GM19372 (cell line): ENCODE measurements around the gene SIN3B.

Source experiments
- ATAC-seq: cut with Tn5 transposase; IDR thresholded peaks from one replicate; pipeline ENCODE4 v1.9.1; 2021; ENCODE audit warnings: mild to moderate bottlenecking, low read depth, moderate library complexity; ENCODE audit not compliant: unreplicated experiment

The SIN3B gene

DNA sequence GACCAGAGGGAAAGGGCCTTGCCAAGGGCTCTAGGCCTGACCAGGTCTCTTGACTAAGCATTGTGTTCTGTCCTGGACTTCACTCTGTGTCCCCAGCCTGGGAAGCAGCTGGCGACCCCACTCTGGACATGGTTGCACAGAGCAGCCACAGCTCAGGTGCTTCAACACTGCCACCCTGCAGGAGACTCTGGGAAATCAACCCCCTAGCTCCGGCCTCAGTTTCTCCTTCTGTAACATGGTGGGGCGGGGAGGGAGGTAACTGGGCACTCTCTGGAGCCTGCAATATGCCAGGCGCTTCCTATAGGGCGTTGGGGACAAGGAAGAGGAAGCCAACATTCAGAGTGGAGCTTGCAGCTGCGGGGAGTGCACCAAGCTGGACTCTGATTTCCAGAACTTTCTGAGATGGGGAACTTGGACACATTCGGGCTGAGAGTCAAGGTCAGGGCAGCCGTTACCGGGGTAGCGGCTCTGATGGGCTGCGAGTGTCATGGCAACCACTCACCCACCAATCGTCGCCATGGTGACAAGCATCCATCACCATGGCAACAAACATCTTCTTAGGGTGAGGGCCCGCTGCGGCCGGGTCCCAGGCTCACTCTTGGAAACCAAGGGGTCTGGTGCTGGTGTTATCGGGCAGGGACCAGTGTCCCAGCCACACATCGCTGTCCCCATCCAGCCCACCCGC, 72.4 kb downstream of the SIN3B start:
- no peak for ATAC-seq

DNA sequence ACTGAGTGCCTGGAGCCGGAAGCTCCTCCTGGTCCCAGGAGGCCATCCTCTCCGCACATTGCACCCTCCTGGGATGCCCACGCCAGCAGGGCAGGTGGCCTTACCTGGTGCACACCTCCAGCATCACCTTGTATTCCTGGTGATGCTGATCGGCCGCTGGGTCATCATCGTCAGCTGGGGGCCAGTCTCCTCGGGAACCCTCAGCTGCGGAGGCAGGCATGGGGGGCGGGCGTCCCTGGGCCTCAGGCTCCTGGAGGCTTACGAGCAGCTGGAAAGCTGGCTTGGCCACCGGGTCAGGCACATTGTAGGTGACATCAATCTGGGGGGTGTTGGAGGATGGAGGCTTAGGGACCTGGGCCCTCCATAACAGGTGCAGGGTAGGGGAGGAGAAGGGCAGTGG, 73.3 kb downstream of the SIN3B start:
- ATAC-seq = no peak

DNA sequence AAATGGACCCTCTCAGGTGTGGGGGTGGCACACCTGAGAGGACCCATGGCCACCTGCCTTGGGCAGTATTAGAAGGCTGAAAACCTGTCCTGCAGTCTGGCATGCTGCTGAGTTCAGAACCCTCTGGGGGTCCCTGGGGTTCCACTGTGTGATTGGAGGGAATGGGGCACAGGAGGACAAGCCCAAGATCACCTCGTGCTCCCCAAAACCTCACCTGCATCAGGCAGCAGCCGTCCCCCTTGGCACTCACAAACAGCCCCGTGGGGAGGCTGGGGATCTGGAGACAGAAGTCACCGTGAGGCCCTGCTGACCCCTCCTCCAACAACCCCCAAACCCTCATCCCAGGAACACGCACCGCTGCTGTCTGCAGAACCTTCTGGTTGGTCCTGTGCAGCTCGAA, 74.1 kb downstream of the SIN3B start:
- no peak for ATAC-seq

DNA sequence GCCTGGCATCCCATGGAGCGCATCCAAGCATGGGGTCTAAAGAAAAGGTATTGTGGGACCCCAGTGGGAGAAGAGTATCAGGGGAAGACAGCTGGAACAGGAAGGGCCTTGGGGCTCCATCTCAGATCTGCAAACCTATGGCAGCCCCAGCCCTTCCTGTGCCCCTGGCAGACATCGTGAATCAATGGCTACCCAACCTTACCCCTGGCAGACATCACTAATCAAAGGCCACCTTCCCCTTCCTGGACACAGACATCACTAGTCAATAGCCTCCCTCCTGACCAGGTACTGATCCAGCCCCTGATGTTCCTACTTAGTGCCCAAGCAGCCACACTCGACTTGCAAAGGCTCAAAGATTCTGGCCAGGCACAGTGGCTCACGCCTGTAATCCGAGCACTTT, 75.4 kb downstream of the SIN3B start:
- no peak for ATAC-seq

DNA sequence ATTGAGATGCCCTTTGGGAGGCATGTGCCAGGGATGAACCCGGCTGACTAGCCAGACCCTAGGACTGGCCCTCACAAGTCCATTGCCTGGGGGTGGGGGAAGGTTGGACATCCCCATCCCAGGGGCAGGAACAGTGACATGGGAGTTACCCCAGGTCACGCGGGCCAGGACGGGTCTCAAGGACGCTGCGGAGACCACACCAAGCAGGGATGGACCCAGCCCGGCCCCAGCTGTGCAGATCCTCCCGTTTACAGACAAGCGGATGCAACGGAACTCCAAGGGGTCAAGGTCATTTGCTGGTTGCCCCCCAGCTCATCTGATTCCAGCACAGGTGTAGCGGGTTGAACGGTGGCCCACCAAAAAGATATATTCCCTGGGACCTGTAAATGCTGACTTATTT, 79.6 kb downstream of the SIN3B start:
- ATAC-seq = no peak

DNA sequence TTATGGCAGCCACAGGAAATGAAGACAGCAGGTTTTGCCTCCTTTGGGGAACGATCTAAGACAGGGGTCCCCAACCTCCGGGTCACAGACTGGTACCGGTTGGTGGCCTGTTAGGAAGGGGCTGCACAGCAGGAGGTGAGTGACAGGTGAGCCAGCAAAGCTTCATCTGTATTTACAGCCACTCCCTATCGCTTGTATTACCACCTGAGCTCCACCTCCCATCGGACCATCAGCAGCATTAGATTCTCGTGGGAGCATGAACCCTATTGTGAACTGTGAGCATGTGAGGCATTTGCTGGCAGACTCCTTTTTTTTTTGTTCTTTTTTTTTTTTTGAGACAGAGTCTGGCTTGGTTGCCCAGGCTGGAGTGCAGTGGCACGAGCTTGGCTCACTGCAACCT, 81.8 kb downstream of the SIN3B start:
- no peak for ATAC-seq

DNA sequence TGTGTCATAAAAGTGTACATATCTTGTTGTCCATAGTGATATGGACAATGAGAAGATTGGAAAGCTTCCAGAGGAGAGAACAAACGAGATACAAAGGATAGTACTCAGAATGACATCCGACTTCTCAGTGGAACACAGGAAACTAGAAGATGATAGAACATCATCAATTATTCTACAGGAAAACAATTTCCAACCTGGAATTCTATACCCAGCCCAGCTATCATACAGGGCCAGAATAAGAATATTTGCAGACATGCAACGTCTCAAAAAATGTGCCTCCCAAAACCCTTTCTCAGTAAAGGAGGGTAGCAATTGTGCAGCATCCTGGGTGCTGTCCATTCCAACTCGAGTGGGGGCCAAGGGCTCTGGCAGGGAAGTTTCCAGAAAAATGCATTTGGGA, 83.6 kb downstream of the SIN3B start:
- ATAC-seq = no peak

DNA sequence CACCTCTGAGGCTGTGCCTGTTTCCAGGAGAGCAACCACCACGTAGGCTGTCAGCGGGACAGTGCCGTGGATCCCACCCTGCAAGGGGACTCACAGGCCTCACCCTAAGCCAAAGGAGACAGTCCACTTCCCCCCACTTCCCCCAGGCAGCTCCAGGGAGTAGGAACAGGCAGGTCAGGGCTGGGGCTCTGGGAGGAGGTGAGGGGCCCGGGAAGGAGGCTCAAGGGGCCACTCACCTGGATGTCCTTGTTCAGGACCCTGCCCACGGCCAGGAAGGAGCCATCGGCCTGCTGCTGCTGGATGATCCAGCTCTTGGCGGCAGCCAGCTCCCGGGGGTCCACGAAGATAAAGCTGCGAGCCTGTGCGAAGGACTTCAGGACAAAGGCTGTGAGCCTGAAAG, 85.2 kb downstream of the SIN3B start:
- ATAC-seq = no peak

DNA sequence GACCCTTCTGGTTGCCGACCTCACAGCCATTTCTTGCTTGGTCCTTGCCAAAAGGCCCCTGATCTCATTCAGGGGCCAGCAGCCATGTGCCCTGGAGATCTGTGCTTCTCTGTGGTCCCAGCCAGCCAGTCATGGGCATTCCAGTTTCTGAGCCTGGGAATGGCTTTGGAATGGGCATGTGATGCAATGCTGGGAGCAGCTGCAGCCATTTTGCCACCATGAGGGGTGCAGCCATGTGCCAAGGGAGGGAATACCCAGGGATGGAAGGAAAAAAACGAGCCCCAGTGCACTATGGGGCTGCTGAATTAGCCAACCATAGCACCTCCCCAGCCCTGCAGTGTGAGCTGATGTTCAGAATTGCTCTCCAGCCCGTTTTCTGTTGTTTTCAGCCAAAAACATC, 85.9 kb downstream of the SIN3B start:
- ATAC-seq = no peak

DNA sequence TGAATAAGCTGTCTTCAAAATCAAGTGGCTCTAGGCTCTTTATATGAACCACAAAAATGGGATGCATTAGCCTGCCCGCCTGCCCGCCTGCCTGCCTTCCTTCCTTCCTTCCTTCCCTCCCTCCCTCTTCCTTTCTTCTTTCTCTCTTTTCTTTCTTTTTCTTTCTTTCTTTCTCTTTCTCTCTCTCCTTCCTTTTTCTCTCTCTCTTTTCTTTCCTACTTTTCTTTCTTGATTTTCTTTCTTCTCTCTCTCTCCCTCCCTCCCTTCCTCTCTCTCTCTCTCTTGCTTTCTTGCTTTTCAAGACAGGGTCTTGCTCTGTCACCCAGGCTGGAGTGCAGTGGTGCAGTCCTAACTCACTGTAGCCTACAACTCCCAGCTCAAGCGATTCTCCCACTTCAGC, 86.5 kb downstream of the SIN3B start:
- ATAC-seq = no peak

DNA sequence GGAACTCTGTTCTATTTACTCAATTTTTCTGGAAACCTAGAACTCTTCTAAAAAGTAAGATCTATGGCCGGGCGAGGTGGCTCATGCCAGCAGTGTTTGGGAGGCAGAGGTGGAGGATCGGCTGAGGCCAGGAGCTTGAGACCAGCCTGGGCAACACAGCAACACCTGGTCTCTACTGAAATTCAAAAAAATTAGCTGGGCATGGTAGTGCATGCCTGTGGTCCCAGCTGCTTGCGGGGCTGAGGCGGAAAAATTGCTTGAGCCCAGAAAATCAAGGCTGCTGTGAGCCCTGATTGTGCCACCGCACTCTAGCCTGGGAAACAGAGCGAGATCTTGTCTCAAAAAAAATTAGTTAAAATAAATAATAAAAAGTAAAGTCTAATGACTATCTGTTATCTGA, 88.2 kb downstream of the SIN3B start:
- ATAC-seq = no peak

DNA sequence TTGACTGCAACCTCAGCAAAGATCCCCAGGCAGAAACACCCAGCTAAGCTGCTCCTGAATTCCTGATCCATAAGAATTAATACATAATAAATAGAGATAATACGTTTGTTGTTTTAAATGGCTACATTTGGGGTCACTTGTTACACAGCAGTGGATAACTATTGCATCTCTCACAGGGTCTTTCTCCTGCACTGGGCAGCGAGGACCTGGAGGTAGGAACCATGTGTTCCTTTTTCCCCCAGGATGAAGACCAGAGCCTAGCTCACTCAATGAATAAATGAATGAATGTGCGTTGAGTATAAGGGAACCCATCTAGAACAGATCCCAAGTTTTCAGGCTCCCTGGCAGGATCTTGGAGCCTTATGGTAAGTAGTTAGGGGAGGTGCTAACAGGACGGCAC, 90.3 kb downstream of the SIN3B start:
- ATAC-seq = no peak

DNA sequence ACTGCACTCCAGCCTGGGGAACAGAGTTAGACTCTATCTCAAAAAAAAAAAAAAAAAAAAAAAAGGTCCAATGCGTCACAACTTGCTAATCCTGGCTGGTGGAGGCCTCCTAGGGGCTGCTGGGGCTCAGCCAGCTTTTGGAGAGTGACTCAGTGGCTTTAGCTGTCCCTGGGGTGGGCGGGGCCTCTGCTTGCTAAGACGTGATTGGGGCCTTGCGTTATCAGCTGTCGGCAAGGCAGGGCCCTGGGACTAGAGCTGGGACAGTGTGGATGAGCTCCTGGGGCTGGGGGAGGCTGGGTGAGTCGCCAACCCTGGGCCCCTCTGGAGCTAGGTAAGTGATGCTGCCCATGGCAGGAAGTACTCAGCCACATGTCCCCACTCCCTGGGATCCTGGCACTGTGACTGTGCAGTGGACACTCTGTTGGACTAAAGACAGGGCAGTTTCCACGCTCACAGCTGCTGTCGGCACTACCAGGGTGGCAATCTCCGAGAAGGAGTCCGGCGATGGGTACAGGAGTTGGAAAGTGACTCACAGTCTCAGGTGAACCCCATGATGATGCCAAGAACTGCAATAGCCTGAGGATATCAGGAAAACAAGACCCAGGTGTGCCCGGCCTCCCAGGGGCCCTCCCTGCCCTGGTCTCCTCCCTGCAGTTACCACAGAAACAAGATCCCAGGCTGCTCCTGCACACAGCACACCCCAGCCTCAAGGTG, 91.8 kb downstream of the SIN3B start:
- no peak for ATAC-seq

DNA sequence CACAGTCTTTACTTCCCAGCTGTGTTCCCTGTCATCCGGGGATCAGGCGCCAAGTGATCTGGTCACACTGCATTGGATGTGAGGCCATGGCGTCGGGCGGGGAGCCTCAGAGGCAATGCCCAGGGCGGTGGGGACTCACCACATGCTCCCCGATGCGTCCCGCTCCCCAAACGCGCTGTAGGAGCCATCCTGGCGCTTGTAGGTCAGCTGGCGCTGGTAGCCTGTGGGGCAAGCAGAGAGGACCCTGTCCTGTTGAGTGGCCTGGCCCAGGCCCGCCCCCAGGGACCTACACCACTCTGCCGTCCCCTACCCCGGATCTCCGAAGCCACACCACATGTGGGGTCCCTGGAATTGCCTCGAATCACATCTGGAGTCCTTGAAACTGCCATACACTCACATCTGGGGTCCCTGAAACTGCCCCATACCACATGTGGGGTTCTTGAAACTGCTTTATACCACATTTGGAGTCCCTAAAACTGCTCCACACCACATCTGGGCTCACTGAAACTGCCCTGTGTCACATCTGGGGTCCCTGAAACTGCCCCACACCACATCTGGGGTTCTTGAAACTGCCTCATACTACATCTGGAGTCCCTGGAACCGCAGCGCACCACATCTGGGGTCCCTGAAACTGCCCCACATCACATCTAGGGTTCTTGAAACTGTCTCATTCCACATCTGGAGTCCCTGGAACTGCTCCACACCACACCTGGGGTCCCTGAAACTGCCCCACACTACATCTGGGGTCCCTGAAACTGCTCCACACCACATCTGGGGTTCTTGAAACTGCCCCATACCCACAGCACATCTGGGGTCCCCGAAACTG, 92.8 kb downstream of the SIN3B start:
- no peak for ATAC-seq

DNA sequence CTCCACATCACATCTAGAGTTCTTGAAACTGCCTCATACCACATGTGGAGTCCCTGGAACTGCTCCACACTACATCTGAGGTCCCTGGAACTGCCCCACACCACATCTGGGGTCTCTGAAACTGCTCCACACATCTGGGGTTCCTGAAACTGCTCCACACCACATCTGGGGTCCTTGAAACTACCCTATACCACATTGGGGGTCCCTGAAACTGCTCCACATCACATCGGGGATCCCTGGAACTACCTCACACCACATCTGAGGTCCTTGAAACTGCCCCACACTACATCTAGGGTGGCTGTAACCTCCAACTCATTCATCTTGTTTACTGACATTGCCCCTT, 93.4 kb downstream of the SIN3B start:
- no peak for ATAC-seq

DNA sequence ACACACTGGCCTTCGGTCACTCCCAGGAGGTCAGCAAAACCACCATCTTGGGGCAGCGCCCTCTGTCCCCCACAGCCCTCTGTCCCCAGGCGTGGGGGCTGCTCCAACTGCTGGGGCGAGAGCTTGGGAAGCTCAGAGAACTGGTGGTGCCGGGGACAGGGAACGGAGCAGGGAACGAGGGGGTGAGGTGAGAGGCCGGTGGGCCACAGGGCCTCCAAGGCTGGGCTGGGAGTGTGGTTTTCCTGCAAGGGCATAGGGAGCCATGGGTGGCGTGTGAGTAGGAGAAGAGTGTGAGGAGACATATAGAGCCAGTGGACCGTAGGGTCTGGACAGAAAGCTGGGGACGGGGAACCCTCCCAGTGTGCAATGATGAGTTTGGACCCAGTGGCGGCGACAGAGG, 93.8 kb downstream of the SIN3B start:
- ATAC-seq = no peak

DNA sequence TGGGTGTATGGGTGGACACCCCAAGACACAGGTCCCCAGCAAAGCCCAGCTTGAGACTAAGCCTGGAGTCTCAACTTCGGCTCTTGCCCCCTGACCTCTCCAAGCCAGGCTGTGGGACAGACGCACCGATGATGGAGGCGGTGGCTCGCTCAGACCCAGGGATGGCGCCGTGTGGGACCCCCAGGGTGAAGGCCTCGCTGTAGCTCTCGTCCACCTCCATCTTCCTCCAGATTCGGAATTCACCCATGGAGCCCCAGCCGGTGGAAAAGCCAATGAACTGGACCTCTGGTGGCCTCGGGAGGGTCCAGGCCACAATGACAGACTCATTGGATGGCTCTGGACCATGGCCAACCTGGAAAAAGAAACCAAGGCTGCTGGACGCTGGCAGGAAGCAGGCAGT, 98.7 kb downstream of the SIN3B start:
- no peak for ATAC-seq

DNA sequence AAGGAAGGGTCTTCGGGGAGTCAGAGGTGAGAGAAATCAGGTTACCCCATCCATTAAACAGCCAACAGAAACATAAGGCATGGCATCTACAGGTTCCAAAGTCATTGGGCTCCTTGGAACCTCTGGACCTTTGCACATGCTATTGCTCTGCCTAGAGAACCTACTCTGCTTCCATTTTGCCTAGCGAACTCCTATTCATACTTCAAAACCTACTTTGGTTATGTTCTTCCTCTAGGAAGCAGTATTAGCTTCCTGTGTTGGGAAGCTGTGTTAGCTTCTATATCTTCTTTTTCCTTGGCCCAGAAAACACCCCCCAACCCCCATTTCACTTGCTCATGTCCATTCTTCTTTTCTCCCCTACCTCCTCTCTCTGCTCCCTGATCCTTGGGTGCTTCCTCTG, 99.2 kb downstream of the SIN3B start:
- no peak for ATAC-seq

DNA sequence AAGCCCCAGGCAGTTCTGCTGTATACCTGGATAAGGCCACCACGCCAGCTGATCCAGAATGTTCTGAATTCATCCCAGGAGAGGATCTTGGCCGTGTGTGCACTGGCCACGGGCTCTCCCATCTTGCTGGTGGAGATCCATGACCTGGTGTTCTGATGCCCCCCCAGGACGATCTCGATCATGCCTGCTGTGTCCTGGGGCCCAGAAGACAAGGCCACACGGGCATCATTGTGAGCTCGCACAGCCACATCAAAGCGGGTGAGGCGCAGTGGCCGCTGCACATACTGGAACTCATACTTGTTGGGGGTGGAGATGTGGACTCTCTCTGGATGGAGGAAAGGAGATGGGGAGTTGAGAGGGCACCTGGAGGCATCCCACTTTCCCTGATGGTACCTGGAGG, 99.7 kb downstream of the SIN3B start:
- no peak for ATAC-seq
